K562 (cell line): ENCODE data around the gene XYLB.

Experiments used
- BHLHE40 ChIP-seq: IDR thresholded peaks from 2 replicates; pipeline ENCODE4 v1.6.1; 2011; ENCODE audit warnings: low read length, improper control_type of control experiment
- FIP1L1 ChIP-seq: fragments of 200-400 bp; formaldehyde crosslinking; IDR thresholded peaks from 2 replicates; pipeline ENCODE4 v1.6.1; 2018; ENCODE audit warnings: mild to moderate bottlenecking, low read depth, low read length; ENCODE audit not compliant: poor library complexity, severe bottlenecking
- PCBP1 ChIP-seq: fragments of 200-400 bp; formaldehyde crosslinking; IDR thresholded peaks from 2 replicates; pipeline ENCODE4 v1.6.1; 2018; ENCODE audit warnings: mild to moderate bottlenecking, low read depth, low read length; ENCODE audit not compliant: poor library complexity, severe bottlenecking
- SIN3A ChIP-seq, 2 experiments: fragments of 150-350 bp in 1 of 2; IDR thresholded peaks; 2 replicates each; pipeline ENCODE4 v1.6.1; 2011 to 2016; ENCODE audit warnings: borderline replicate concordance in 2 of 2, low read depth in 2 of 2, low read length in 2 of 2, mild to moderate bottlenecking in 2 of 2, moderate library complexity in 2 of 2; ENCODE audit not compliant: control insufficient read depth in 1 of 2
- TCF7 ChIP-seq: sonication (generic); IDR thresholded peaks from 2 replicates; pipeline ENCODE4 v1.6.1; 2016; ENCODE audit warnings: antibody characterized with exemption, borderline replicate concordance
- TSC22D4 ChIP-seq: fragments of 450-650 bp; IDR thresholded peaks from 2 replicates; pipeline ENCODE4 v1.6.1; 2016; ENCODE audit warnings: missing genetic modification characterization, missing biosample characterization, control low read depth
- ZNF589 ChIP-seq: fragments of 200-800 bp; sonication (Bioruptor generic); IDR thresholded peaks from 2 replicates; pipeline ENCODE4 v1.6.1; 2016; ENCODE audit warnings: low read depth, missing genetic modification characterization, missing compliant biosample characterization
- TF ChIP-seq, protein P1 (sequence below): sonication (generic); formaldehyde crosslinking; IDR thresholded peaks from 2 replicates; pipeline ENCODE4 v1.9.0; 2022; ENCODE audit warnings: mild to moderate bottlenecking, missing genetic modification reagents
- TF ChIP-seq, protein P2 (sequence below), 3 experiments: IDR thresholded peaks in 2 of 3; conservative IDR thresholded peaks in 1 of 3; 2 replicates each; pipeline ENCODE4 v1.5.1; 2011 to 2012; ENCODE audit warnings: low read length in 3 of 3, mild to moderate bottlenecking in 3 of 3, control low read depth in 2 of 3, improper control_type of control experiment in 1 of 3, inconsistent platforms in 1 of 3, low read depth in 1 of 3, mixed read lengths in 1 of 3, moderate library complexity in 1 of 3; ENCODE audit not compliant: insufficient read depth in 2 of 3
- TF ChIP-seq, protein P3 (sequence below): sonication (generic); formaldehyde crosslinking; IDR thresholded peaks from 2 replicates; pipeline ENCODE4 v1.8.0; 2023; ENCODE audit warnings: mild to moderate bottlenecking, missing genetic modification reagents

DNA sequence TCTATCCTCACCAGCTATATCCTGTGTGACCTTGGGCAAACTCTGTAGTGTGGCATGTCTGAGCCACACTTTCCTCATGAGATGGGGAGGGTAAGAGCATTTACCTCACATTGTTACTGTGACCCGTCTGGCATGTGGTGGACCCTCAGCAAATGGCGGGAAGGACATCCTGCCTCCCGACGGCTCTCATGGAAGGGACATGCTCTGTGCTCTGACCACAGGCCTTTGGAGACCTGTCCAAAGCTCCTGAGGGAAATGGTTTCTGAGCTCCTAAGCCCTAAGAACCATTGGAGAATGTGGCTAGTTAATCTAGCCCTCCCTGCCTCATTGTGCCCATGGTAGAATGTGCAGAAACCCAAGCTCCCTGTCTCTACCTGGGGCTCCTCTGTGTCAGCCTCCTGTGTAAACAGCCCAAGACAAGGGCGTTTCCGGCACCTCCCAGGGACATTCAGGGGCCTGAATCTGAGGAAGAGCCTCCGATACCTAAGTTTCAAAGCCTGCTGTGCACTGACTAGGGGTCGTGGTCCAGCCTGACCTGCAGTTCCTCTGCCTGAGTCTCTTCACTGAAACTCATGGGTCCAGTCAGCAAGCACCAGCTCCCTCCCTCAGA, 29.0 kb downstream of the XYLB start:
- TF ChIP-seq, protein P1, sequence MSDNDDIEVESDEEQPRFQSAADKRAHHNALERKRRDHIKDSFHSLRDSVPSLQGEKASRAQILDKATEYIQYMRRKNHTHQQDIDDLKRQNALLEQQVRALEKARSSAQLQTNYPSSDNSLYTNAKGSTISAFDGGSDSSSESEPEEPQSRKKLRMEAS (CRISPR knock-in tag) = no peak
- TF ChIP-seq TCF7 = no peak
- TF ChIP-seq, protein P2, sequence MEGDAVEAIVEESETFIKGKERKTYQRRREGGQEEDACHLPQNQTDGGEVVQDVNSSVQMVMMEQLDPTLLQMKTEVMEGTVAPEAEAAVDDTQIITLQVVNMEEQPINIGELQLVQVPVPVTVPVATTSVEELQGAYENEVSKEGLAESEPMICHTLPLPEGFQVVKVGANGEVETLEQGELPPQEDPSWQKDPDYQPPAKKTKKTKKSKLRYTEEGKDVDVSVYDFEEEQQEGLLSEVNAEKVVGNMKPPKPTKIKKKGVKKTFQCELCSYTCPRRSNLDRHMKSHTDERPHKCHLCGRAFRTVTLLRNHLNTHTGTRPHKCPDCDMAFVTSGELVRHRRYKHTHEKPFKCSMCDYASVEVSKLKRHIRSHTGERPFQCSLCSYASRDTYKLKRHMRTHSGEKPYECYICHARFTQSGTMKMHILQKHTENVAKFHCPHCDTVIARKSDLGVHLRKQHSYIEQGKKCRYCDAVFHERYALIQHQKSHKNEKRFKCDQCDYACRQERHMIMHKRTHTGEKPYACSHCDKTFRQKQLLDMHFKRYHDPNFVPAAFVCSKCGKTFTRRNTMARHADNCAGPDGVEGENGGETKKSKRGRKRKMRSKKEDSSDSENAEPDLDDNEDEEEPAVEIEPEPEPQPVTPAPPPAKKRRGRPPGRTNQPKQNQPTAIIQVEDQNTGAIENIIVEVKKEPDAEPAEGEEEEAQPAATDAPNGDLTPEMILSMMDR (IDR thresholded peaks at IDR 0.05 in 2 of 3, conservative IDR thresholded peaks at IDR 0.05 in 1 of 3; ENCODE audit: insufficient read depth in 2 of 3, low read depth in 1 of 3, low read length in 3 of 3) = no peak
- no peak for TF ChIP-seq PCBP1
- TF ChIP-seq TSC22D4 = no peak
- no peak for TF ChIP-seq SIN3A (IDR thresholded peaks at IDR 0.05; ENCODE audit: borderline replicate concordance in 2 of 2, control insufficient read depth in 1 of 2, low read depth in 2 of 2, low read length in 2 of 2)
- TF ChIP-seq BHLHE40 = no peak
- TF ChIP-seq, protein P3, sequence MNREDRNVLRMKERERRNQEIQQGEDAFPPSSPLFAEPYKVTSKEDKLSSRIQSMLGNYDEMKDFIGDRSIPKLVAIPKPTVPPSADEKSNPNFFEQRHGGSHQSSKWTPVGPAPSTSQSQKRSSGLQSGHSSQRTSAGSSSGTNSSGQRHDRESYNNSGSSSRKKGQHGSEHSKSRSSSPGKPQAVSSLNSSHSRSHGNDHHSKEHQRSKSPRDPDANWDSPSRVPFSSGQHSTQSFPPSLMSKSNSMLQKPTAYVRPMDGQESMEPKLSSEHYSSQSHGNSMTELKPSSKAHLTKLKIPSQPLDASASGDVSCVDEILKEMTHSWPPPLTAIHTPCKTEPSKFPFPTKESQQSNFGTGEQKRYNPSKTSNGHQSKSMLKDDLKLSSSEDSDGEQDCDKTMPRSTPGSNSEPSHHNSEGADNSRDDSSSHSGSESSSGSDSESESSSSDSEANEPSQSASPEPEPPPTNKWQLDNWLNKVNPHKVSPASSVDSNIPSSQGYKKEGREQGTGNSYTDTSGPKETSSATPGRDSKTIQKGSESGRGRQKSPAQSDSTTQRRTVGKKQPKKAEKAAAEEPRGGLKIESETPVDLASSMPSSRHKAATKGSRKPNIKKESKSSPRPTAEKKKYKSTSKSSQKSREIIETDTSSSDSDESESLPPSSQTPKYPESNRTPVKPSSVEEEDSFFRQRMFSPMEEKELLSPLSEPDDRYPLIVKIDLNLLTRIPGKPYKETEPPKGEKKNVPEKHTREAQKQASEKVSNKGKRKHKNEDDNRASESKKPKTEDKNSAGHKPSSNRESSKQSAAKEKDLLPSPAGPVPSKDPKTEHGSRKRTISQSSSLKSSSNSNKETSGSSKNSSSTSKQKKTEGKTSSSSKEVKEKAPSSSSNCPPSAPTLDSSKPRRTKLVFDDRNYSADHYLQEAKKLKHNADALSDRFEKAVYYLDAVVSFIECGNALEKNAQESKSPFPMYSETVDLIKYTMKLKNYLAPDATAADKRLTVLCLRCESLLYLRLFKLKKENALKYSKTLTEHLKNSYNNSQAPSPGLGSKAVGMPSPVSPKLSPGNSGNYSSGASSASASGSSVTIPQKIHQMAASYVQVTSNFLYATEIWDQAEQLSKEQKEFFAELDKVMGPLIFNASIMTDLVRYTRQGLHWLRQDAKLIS (CRISPR knock-in tag) = no peak
- no peak for TF ChIP-seq FIP1L1
- no peak for TF ChIP-seq ZNF589 (CRISPR knock-in tag)
